Measurements from ENCODE around the gene ACADM.
A peak's percentile ranks its signal among the peaks of the same experiment; 100 is the strongest.
"Not testable (repeated sequence)": the region's sequence is repeated elsewhere in the genome, so short reads cannot be mapped to it uniquely, and the experiment has no call there.

Gene ACADM

GRCh38 chr1:75742047-75742625, 17.6 kb downstream of the ACADM start:
- no peak for DNase-seq

- peak; percentile 93 for DNase-seq
Observed at GRCh38 chr1:75745276-75745675, 20.8 kb downstream of the ACADM start.

- DNase-seq, result not testable (repeated sequence)
Observed at GRCh38 chr1:75757210-75757609, 32.7 kb downstream of the ACADM start.

- DNase-seq, result not testable (repeated sequence)
Observed at GRCh38 chr1:75758543-75758942, 34.0 kb downstream of the ACADM start.

- no peak for DNase-seq
Observed at GRCh38 chr1:75764057-75764655, 39.6 kb downstream of the ACADM start.

- no peak for DNase-seq
Observed at GRCh38 chr1:75765697-75766355, 41.3 kb downstream of the ACADM start.

GRCh38 chr1:75768016-75768415, 43.5 kb downstream of the ACADM start:
- DNase-seq, result no peak

- DNase-seq, result no peak
Observed at GRCh38 chr1:75770761-75771160, 46.3 kb downstream of the ACADM start.

GRCh38 chr1:75771978-75772377, 47.5 kb downstream of the ACADM start:
- no peak for DNase-seq

GRCh38 chr1:75777812-75778211, 53.3 kb downstream of the ACADM start:
- not testable (repeated sequence) for DNase-seq

- not testable (repeated sequence) for DNase-seq
Observed at GRCh38 chr1:75778694-75779093, 54.2 kb downstream of the ACADM start.

GRCh38 chr1:75780183-75780582, 55.7 kb downstream of the ACADM start:
- DNase-seq, result not testable (repeated sequence)

- not testable (repeated sequence) for DNase-seq
Observed at GRCh38 chr1:75783920-75784319, 59.4 kb downstream of the ACADM start.

- no peak for DNase-seq
Observed at GRCh38 chr1:75785320-75785982, 60.9 kb downstream of the ACADM start.

- DNase-seq, result peak; percentile 95
Observed at GRCh38 chr1:75785983-75786853, 61.7 kb downstream of the ACADM start, which contains the start of gene RABGGTB. TSS of gene RABGGTB (plus strand) at chr1:75786256. CDS start at chr1:75786272, 16 bp downstream.

- DNase-seq, result no peak
Observed at GRCh38 chr1:75786901-75787493, 62.5 kb downstream of the ACADM start.

- no peak for DNase-seq
Observed at GRCh38 chr1:75787524-75787923, 63.0 kb downstream of the ACADM start.

GRCh38 chr1:75789988-75790387, 65.5 kb downstream of the ACADM start:
- no peak for DNase-seq

- DNase-seq, result no peak
Observed at GRCh38 chr1:75791022-75791421, 66.5 kb downstream of the ACADM start.

GRCh38 chr1:75792091-75792490, 67.6 kb downstream of the ACADM start:
- no peak for DNase-seq

GRCh38 chr1:75794382-75794781, 69.9 kb downstream of the ACADM start:
- DNase-seq, result no peak

GRCh38 chr1:75795703-75796193, 71.2 kb downstream of the ACADM start:
- DNase-seq, result no peak
